ENCODE data around the gene TCEA2.

DNA sequence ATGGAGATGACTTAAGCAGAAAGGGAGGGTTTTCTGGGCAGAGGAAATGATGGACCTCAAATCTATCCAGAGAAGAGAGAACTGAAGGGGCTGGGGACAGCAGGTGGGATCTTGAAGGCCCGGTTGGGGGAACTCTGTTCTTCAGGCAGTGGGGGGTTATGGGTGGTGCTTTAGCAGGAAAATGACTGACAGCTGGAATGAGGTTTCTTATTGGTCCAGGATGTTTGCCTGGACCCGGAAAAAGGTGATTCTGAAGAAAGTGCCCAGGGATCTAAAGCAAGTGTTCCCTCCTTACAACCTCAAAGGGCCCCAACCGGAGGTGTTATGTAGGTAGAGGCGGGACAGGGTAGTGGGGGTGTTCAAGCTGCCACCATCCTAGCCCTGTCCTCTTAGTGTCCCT is 32.5 kb downstream of the TCEA2 start:
- TF ChIP-seq, protein P1, sequence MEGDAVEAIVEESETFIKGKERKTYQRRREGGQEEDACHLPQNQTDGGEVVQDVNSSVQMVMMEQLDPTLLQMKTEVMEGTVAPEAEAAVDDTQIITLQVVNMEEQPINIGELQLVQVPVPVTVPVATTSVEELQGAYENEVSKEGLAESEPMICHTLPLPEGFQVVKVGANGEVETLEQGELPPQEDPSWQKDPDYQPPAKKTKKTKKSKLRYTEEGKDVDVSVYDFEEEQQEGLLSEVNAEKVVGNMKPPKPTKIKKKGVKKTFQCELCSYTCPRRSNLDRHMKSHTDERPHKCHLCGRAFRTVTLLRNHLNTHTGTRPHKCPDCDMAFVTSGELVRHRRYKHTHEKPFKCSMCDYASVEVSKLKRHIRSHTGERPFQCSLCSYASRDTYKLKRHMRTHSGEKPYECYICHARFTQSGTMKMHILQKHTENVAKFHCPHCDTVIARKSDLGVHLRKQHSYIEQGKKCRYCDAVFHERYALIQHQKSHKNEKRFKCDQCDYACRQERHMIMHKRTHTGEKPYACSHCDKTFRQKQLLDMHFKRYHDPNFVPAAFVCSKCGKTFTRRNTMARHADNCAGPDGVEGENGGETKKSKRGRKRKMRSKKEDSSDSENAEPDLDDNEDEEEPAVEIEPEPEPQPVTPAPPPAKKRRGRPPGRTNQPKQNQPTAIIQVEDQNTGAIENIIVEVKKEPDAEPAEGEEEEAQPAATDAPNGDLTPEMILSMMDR (conservative IDR thresholded peaks at IDR 0.05 in 1 of 2, IDR thresholded peaks at IDR 0.05 in 1 of 2; ENCODE audit: low read depth in 1 of 2, low read length in 2 of 2) = no peak
- TF ChIP-seq EZH2 (IDR thresholded peaks at IDR 0.05; ENCODE audit: low read length, missing control alignments) = no peak

Measured in fibroblast of lung (primary cell).